Measurements from ENCODE around the gene PROB1. TPM values are rescaled to one million over a fixed set of nuclear protein-coding genes. Genes with fewer than 3 reads are reported as not detected.
"Not testable (repeated sequence)": the region's sequence is repeated elsewhere in the genome, so short reads cannot be mapped to it uniquely, and the experiment has no call there.

Gene PROB1
- total RNA-seq, 1 donor from 2014 or later = 2.7 TPM

DNA sequence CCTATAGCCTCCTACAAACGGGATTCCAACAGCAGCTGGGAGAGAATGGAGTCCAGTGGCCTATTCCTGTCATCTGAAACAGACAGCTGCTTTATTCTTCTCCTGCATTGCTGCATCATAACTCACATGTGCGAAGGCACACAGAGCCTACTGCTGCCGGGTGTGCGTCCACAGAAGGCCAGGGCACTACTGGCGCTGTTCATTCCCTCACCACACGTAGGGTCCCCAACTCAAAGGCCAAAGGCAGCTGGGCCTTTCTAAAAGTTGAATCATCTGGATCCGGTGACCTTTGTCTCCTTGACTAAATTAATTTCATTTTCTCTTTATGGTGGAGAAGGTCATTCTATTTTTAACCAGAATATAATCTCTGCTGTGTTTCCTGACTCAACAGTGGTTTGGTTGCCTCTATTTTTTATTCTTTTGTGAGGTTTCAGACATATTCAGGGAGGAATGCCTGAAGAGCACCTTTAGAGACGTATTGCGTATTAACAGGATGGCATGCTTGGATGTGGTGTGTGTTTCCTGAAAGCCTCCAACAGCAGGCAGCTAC, 19.8 kb upstream of the PROB1 start:
- no peak for DNase-seq (ENCODE audit: extremely low read depth, low read depth, low spot score)

DNA sequence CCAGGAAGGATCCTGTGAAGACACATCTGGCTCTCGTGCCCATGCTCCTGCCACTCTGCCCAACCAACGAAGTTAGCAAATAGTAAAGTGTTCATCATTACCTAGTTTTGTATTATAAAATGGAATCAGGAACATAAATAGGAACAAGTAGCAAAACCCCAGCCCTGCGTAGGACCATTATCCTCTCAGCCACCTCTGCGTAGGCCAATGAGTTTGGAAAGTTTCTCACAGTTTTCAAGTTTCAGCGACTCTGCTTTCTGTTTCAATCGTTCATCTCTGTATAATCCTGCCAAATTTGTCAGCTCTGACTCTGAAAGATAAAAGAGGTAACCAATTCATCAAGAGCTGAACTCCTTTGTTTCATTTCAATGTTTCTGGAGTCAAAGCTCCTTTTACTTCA, 19.1 kb upstream of the PROB1 start:
- DNase-seq (ENCODE audit: extremely low read depth, low read depth, low spot score) = no peak

DNA sequence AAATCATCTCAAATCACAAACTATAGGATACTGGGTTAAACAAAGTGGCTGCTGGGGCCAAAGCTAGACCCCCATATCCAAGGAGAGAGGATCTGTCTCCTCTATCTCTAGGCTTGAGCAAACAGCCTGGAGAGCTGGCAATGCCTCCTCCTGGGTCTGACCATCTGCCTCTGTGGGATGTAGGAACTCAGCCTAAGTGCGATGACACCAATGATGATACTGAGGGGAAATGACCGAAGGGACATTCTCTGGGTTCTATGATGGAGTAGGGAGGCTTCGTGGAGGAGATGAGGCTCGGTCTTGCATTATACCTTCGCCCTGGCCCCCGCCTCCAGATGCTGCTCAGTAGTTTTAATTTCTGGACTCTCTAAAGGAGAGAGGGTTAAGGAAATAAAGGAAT, 18.2 kb upstream of the PROB1 start:
- no peak for DNase-seq (ENCODE audit: extremely low read depth, low read depth, low spot score)

DNA sequence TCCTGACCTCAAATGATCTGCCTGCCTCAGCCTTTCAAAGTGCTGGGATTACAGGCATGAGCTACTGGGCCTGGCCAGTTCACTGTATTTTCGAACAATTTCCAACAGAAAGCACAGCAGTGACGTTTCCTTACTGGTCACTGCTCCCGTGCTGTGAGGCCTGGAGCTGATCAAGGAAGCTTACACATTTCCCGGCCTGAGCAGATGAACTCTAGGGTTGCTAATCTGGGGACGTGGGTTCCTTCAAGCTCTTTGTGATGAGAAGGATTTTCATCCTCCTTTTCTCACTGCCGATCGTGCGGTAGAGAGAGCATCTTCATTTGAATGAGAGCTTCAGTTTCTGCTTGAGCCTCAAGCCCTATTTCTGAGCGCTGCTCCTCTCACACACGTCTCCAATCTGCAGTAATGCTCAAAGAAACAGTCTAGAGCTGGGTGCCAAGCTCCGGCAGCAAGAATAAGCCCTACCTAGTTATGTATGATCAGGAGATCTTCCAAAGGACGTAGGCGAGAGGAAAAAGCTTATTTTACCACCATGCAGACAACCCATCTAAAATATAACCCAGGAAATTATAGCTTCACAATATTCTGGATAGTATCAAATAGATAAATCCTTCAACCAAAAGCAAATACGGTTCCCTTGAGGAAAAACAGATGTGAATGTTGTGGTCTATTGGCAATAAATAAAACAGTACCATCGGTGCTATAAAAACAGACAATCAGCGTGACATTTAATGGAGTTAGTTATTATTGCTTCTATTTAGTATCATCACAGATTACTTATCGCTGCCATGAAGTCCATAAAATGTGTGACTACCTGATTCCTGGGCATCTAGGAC, 16.3 kb upstream of the PROB1 start:
- DNase-seq (ENCODE audit: extremely low read depth, low read depth, low spot score) = no peak

DNA sequence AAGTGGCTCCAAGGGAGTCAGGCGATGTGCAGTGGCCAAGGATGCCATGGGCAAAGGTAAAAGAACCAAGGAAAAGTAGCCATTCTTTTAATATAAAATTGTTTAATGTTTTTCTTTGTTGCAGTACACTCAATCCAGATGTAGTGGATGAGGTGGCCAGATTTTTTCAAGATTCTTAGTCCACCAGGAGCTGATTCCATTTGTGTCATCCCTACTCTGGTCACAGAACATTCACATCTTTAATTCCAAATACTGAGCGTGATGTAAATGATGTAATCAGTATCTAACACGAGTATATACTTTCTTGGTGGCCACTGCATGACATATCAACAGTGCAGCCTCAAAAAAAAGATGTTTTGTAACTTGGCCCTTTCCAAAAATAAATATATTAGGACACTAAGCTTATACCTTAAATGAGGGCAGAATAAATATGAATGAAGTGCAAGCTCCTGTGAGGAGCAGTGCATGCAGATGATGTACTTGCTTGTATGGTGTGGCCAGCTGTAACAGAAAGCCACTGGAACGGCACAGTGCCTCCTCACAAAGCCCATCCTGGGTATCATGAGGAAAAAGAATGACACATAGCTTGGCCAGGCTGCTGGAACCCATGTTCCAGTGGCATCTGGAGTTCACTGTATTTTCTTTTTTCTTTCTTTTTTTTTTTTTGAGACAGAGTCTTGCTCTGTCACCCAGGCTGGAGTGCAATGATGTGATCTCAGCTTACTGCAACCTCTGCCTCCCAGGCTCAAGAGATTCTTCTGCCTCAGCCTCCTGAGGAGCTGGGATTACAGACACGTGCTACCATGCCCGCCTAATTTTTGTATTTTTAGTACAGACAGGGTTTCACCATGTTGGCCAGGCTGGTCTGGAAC, 15.5 kb upstream of the PROB1 start:
- no peak for DNase-seq (ENCODE audit: extremely low read depth, low read depth, low spot score)

DNA sequence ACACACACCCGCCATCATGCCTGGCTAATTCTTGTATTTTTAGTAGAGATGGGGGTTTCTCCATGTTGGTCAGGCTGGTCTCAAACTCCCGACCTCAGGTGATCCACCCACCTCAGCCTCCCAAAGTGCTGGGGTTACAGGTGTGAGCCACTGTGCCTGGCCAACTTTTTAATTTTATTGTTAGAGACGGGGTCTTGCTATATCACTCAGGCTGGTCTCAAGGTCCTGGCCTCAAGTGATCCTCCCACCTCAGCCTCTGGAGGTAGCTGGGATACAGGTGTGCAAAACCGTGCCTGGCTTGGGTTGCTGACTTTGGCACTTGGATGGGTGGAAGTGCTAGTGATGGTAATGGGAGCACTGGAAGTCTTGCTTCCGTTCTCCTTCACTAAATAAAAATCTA, 14.2 kb upstream of the PROB1 start:
- not testable (repeated sequence) for DNase-seq (ENCODE audit: extremely low read depth, low read depth, low spot score)

DNA sequence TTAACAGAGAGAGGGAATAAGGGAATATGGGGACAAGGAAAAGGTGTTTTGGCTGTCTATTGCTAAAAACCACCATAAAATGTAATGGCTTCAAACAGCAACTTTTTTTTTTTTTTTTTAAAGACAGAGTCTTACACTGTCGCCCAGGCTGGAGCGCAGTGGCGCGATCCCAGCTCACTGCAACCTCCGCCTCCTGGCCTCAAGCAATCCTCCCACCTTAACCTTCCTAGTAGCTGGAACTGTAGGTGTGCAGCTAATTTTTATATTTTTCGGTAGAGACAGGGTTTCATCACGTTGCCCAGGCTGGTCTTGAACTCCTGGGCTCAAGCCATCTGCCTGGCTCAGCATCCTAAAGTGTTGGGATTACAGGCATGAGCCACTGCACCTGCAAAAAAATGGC, 13.3 kb upstream of the PROB1 start:
- DNase-seq (ENCODE audit: extremely low read depth, low read depth, low spot score) = no peak

DNA sequence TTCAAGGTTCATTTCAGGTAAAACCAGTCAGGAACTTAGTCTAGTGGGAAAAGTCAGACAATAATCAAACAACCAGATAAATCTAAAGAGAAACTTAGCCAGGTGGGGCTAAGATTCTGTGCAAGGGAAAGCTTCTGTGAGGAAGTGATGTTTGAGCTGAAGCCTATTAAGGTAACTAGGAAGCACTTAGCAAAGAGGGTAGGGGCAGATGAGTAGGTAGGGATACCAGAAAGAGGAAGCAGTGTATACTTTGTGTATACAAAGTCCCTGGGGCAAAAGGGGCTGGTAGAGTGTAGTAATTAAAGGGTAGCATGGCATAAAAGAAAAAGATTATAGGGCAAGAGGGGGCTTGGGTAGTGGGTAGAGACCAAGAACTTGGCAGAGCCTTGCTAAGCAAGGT, 12.6 kb upstream of the PROB1 start:
- no peak for DNase-seq (ENCODE audit: extremely low read depth, low read depth, low spot score)

DNA sequence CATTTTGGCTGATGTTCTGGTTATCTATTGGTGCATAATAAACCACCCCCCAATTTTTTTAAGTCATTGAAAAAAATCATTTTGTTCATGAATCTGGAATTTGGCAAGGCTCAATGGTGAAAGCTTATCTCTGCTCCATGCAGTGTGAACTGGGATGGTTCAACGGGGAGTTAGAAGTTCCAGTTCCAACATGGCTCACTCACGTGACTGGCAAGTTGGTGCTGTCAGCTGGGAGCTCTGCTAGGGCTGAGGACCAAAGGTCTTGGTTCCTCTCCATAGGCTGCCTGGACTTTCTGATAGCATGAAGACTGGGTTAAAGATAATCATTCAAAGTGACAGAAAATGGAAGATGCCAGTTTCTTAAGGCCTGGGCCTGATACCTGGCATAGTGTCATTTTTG, 12.1 kb upstream of the PROB1 start:
- DNase-seq (ENCODE audit: extremely low read depth, low read depth, low spot score) = no peak

DNA sequence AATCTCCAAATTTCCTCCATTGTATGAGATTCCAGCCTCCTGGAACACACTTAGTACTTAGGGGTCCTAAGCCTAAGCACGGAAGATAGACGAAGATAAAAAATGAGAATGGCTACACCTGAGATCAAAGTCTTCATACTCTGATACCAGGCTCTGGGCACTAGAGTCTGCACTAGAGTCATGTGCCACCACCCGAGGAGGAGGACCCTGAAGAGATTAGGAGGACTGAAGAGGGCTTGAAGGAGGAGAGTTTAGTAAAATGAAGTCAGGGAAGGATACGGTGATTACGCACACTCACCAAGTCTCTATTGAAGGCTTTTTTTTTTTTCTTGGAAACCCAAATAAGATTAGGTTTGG, 9.6 kb upstream of the PROB1 start:
- DNase-seq (ENCODE audit: extremely low read depth, low read depth, low spot score) = no peak

DNA sequence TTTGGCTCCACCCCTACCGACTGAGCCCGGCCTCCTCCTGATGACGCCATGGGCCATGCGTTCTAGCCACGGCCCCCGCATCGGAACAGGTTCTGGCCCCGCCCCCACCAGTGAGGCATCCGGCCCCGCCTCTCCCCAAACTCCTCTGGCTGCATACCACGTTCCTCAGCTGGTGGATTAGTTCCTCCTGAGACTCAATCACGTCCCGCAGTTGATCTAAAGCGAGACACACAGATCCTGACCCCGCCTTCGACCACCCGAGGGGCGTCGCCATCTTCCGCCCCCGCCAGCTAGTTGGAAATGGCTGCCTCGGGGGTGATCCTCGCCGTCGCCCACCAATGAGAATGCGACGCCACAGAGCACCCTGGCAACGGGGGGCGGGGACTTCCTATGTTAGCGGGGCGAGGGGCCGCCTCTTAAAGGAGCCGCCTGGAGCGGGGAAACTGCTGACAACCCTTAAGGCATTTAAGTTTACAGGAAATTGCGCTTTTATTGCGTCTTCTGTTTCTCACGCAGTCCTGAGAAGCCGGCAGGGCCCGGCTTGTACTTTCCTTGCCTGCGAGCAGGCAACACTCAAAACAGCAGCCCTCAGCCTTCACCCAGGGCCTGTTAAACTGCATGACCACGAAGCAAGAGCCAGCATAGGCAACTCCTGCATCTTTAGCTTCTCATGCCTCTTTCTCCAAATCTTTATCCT, 9.0 kb upstream of the PROB1 start, which contains the start of gene SPATA24:
Gene SPATA24, minus strand, starts transcription at position 303 of the 697 bp plus-strand sequence. Its CDS starts 29 bp downstream, at position 274.
- peak; percentile 74 for DNase-seq (ENCODE audit: extremely low read depth, low read depth, low spot score)

DNA sequence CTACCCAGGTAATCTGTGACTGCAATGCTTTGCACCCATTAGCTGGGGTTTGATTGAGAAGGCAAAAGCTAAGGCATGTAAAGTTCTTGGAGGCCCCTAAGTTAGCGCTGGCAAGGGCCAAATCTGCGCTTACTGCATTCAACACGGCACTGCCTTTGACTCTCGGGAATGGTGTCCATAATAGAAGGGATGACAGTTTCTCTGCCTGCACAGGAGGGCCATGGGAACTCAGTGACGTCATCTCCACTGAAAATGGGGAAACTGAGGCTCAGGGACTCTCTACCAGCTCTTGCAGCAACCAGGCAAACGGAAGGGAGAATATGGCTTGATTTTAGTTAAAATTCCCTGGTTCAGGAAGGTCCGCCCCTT, 8.5 kb upstream of the PROB1 start:
- no peak for DNase-seq (ENCODE audit: extremely low read depth, low read depth, low spot score)

DNA sequence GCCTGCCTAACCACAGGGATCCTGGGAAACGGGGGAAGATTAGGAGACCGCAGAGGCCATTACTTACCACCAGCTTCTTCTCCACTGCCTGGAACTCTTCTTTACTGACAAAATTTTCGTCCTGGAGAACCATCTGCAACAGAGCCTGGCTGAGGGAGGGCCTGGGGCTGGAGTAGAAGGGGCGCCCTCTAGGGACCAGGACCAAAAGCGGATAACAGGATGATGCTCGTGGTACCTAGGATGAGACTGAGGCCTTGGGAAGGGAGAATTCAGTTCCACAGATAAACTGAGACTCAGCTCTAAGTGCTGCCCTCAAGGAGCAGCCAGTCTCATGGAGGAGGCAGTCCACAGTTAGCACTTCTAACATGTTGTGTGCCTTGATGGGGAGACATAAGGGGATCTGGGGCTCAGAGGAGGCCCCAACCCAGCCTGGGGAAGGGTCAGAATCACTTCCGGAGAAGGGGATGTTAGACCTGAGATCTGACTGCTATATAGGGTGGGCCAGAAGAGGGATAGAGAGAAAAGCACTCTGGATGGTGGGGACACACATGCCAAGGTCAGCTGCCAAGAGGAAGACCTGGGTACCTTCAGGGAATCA, 7.8 kb upstream of the PROB1 start:
- no peak for DNase-seq (ENCODE audit: extremely low read depth, low read depth, low spot score)

DNA sequence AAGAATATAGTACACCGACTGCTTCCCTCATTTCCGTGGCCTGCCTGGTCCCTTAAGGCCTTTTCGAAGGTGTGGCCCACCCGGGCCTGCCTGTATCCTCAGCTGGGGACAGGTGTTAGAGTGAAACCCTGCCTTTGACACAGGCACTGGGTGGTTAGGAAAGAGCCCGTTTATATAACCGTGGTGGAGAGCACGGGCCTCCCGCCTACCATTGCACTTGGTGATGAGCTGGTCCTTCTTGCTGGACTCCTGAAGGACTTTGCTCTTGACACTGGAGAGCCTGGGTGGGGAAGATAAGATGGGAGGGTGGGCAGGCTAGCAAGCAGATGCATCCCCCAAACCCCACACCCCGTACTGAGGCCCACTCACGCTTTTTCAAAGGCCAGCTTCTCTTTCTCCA, 6.6 kb upstream of the PROB1 start:
- DNase-seq (ENCODE audit: extremely low read depth, low read depth, low spot score) = no peak

DNA sequence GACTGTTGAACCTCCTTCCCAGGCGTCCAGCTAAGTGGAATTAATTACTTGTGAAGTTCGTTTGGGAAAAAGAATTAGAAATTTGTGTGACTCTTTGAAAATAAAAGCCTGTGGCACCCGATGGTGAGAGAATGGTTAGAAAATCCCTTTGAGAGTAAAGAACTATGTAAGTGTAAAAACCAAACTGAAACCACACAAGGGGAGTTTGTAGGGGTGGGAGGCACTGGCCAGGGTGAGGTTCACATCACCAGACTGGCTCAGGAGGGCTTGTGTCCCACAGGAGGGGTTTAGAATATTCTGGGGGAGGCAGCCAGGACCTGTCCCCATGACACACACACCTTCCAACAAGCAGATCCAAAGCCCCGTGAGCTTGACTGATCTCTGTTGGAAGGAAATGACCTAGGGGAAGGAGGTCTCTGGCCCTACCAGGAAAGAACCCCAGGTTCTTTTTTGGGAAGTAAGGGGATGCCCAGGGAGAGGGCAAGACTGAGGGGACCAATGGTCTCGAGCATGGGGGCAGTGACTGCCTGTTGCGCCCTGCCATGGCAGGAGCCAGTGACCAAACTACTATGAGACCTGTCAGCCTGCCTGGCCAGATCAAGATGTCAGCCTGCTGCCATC, 4.7 kb upstream of the PROB1 start:
- no peak for DNase-seq (ENCODE audit: extremely low read depth, low read depth, low spot score)

DNA sequence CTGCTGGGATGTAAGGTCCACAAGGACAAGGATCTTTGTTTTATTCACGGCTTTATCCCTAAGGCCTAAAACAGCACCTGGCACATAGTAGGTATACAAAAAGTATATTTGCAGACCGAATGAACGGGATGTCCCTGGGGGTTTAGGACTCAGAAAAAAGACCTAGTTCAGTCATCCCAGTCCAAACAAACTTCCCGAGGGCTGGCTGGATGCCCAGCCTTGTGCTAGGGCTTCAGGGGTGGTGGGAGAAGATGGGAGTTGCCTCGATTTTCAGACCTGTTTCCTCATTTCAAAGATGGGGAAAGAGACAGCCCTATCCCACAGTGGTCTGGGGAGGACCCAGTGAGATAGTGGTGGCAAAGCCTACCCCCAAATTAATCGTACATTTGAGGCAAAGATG, 3.0 kb upstream of the PROB1 start:
- DNase-seq (ENCODE audit: extremely low read depth, low read depth, low spot score) = no peak

DNA sequence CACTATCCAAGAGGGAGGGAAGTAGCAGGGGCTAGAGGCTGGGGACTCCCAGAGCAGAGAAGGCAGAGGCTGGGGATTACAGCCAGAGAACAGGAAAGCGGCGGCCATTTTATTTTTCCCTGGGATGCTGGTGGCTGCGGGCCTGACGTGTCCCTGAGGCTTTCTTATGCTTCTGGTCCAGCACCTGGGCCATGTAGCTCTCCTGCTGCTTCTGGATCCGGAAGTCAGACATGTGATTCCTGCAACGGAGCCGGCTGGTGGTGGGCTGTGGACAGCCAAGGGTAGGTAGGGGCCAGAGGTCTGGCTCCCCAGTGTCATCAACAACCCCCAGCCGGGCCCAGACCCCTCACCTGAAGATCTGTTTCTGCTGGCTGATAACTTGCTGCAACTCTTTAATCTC, 1.8 kb upstream of the PROB1 start:
- no peak for DNase-seq (ENCODE audit: extremely low read depth, low read depth, low spot score)

DNA sequence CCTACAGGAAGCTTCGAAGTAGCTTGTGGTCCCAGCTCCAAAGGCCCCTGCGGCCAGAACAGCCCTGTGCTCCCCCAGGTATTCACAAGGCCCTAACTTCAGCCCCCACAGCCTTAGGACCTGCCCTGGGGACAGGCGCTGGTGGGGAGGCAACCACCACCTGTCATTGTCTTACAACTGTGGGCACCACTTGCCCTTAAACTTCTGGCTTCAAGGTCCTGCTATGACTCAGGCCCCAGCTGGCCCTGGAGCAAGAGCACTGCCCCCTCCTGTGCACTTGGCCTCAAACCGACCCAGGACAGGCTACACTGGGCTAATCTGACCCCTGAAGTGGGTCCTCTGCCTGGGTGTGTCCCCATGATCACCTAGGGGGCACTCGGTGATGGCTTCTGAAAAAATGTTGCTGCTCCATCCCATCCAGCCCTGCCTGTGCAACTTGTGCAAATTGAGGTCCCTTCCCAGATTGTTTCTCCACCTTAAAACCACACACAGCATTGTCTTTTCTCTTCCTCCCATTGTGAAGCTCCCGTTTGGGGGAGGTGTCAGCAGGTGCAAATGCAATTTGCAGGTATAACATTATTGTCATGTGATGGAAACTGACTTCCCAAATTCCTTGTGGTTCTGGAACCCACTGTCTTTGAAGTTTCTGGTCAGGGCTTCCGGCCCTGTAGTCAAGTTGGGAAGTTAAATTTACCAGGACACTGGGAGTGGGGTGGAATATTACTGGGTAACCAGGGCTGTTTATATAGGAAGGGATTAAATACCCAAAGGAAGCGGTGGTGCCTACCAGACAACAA, 1.1 kb upstream of the PROB1 start:
- no peak for DNase-seq (ENCODE audit: extremely low read depth, low read depth, low spot score)

DNA sequence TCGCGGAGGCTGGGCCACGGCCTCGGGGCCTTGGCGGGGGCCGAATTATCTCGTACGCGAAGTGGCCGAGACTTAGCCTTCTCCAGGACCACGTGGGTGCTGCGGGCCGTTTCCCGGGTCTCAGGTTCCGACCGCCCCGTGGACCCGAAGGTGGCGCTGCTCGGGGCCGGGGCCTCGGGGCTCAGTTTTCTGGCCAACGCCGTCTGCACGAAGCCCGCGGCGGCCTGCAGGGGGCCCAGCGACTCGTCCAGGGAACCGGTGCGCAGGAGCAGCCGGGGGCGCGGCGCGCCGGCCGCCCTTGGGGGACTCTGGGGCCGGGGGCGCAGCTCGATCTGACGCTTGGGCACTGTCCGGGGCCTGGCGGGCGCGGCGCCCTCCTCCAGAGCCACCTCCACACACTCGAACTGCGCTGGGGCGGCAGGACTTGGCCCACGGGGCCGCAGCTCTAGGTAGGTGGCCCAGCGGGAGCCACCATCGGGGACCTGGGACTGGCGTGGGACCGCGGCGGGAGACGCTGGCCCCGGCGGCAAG, 716 bp downstream of the PROB1 start:
- no peak for DNase-seq (ENCODE audit: extremely low read depth, low read depth, low spot score)

Measured in glomerular endothelial cell (primary cell).